Measurements from ENCODE around the gene TMEM179. TPM values are rescaled to one million over a fixed set of nuclear protein-coding genes. Genes with fewer than 3 reads are reported as not detected.

TMEM179 gene
- total and polyA plus RNA-seq, 2 donors (not counting 3 experiments of a cell fraction or from before 2014, with no cell fraction given): 0.14 TPM; not detected in 1

DNA sequence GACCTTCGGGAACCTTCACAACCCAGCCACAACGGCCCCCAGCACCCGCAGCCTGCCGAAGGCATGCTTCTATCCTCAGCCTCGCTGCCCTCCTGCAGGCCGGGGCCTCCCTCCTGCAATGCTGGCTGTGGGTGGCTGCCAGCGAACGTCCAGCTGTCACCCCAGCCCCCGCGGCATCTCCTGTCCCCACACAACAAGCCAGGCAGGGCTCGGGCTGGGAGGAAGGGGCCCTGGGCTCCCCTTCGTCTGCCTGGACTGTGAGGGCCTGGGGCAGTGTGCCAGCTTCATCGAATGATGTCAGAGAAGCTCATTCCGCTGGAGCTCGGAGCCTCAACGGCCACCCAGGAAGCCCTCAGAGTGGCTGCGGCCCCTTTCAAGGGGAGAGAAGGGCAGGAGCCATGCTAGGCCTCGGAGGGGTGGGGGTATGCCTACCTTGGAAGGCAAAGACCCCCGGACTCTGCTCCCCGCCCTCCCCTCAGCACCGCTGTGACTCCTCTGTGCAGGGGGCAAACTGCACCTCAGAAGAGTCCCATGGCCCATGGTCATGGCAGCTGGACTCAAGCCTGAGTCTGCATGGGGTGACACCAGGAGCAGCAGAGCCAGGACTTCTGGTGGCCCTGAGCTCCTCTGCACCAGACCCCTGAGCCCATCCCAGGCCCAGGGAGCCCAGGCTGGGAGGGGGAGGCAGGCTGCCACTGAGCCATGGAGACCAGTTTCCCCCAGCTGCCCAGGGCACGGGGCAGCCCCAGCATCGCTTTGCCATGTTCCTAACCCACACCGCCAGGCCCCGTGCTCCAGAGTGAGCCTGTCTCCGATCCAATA, 49.8 kb downstream of the TMEM179 start:
- Histone ChIP-seq H2AFZ (ENCODE audit: low read depth, low read length) (no peak overlapping the region), H3K4me1 (ENCODE audit: control insufficient read depth, extremely low read depth, insufficient read depth, low read length) (no peaks in the 10 kb centered on the region), H3K4me2 (ENCODE audit: insufficient read depth, low read length) (no peak overlapping the region), H3K9me3 (replicated peaks; ENCODE audit: control insufficient read depth, insufficient read depth, low read length) (no peaks in the 10 kb centered on the region), H3K9me1 (replicated peaks; ENCODE audit: control insufficient read depth, extremely low read depth, insufficient read depth, low read length) (no peaks in the 10 kb centered on the region), H3K36me3 (ENCODE audit: control insufficient read depth in 2 of 2, extremely low read depth in 1 of 2, insufficient read depth in 2 of 2, low read length in 2 of 2) (no peaks in the 10 kb centered on the region), H4K20me1 (replicated peaks; ENCODE audit: control insufficient read depth, extremely low read depth, insufficient read depth, low read length) (no peaks in the 10 kb centered on the region), H3K79me2 (ENCODE audit: control insufficient read depth, insufficient read depth, low read length) (no peaks in the 10 kb centered on the region), H3K27ac (ENCODE audit: insufficient read depth, low read depth, low read length) (no peak overlapping the region), H3K9ac (replicated peaks; ENCODE audit: extremely low read depth, insufficient read depth, low read length) (no peak overlapping the region), H3K27me3 (ENCODE audit: control insufficient read depth in 2 of 2, insufficient read depth in 2 of 2, low read length in 2 of 2) (no peaks in the 10 kb centered on the region), H3K4me3 (replicated peaks in 1 of 3; ENCODE audit: insufficient read depth in 1 of 3, low read depth in 1 of 3, low read length in 3 of 3) (no peak overlapping the region)
- no TSS peak for BruUV-seq (replicated peaks)
- no peak for DNase-seq (ENCODE audit: low read depth, low spot score)
- CTCF ChIA-PET: interaction anchor here (1.5 to 1.6 kb wide), 2 partner anchors 9 kb away, joined by 6 to 9 read pairs; no protein-coding TSS in a partner anchor
- TF ChIP-seq, protein P1, sequence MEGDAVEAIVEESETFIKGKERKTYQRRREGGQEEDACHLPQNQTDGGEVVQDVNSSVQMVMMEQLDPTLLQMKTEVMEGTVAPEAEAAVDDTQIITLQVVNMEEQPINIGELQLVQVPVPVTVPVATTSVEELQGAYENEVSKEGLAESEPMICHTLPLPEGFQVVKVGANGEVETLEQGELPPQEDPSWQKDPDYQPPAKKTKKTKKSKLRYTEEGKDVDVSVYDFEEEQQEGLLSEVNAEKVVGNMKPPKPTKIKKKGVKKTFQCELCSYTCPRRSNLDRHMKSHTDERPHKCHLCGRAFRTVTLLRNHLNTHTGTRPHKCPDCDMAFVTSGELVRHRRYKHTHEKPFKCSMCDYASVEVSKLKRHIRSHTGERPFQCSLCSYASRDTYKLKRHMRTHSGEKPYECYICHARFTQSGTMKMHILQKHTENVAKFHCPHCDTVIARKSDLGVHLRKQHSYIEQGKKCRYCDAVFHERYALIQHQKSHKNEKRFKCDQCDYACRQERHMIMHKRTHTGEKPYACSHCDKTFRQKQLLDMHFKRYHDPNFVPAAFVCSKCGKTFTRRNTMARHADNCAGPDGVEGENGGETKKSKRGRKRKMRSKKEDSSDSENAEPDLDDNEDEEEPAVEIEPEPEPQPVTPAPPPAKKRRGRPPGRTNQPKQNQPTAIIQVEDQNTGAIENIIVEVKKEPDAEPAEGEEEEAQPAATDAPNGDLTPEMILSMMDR (IDR thresholded peaks at IDR 0.05; ENCODE audit: extremely low read depth in 1 of 2, insufficient read depth in 1 of 2, low read depth in 1 of 2, low read length in 2 of 2): no peak
- TF ChIP-seq, protein P2, sequence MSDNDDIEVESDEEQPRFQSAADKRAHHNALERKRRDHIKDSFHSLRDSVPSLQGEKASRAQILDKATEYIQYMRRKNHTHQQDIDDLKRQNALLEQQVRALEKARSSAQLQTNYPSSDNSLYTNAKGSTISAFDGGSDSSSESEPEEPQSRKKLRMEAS (IDR thresholded peaks at IDR 0.05; ENCODE audit: insufficient read depth, insufficient read length): no peak
- TF ChIP-seq FOS (IDR thresholded peaks at IDR 0.05; ENCODE audit: borderline replicate concordance, insufficient read depth, low read length) (no peak), POLR2AphosphoS5 (IDR thresholded peaks at IDR 0.05; ENCODE audit: insufficient read depth, low read depth, low read length) (no peak), EZH2 (IDR thresholded peaks at IDR 0.05; ENCODE audit: borderline replicate concordance, low read depth, low read length, severe bottlenecking) (no peak), POLR2A (IDR thresholded peaks at IDR 0.05; ENCODE audit: low read depth, low read length) (no peak), GATA2 (IDR thresholded peaks at IDR 0.05; ENCODE audit: insufficient read depth, insufficient read length, low read depth, low read length) (no peak), MYC (IDR thresholded peaks at IDR 0.05; ENCODE audit: low read depth, low read length) (no peak), JUN (IDR thresholded peaks at IDR 0.05; ENCODE audit: borderline replicate concordance, insufficient read depth, insufficient read length, low read depth) (no peak)
- dilution Hi-C loops (cut with MboI; ENCODE audit: extremely low pct_ligation_motif_present, low sequenced_read_pairs): no loop called here
- intact Hi-C loops (cut with micrococcal nuclease): no loop called here
- FAIRE-seq: no peak
- POLR2A ChIA-PET: no interaction called here

Measured in endothelial cell of umbilical vein (primary cell).